Inflammatory macrophage (primary cell): ENCODE data around the gene CA12.

ENCODE experiments used
- DNase-seq, 2 donors: peaks; one replicate each; pipeline ENCODE4 v3.0.0-alpha.2; 2020 to 2022

Gene CA12

GRCh38 chr15:63299943-63300575 is 81.6 kb downstream of the CA12 start:
- DNase-seq: no peak

- no peak for DNase-seq
These were observed 85.5 kb downstream of the CA12 start for GRCh38 chr15:63296195-63296594.

- no peak for DNase-seq
These were observed 86.3 kb downstream of the CA12 start for GRCh38 chr15:63295341-63295740.

- peak; percentile 63 to 74 for DNase-seq
These were observed 87.3 kb downstream of the CA12 start for GRCh38 chr15:63294359-63294758.

- DNase-seq: peak; percentile 75 to 82
These were observed 88.9 kb downstream of the CA12 start for GRCh38 chr15:63292771-63293170.

GRCh38 chr15:63292241-63292640 is 89.4 kb downstream of the CA12 start:
- no peak for DNase-seq

- DNase-seq: peak; percentile 60 to 62
These were observed 90.1 kb downstream of the CA12 start for GRCh38 chr15:63291507-63291906.

GRCh38 chr15:63288778-63289378 is 92.8 kb downstream of the CA12 start:
- DNase-seq: peak; percentile 52 to 70

- DNase-seq: no peak
These were observed 93.3 kb downstream of the CA12 start for GRCh38 chr15:63288342-63288741.

- DNase-seq: no peak
These were observed 94.5 kb downstream of the CA12 start for GRCh38 chr15:63287109-63287508.

GRCh38 chr15:63284335-63284734 is 97.3 kb downstream of the CA12 start:
- no peak for DNase-seq

- peak; percentile 92 to 93 for DNase-seq
These were observed 98.5 kb downstream of the CA12 start for GRCh38 chr15:63283126-63283525.

- DNase-seq: peak in 1 of 2 donors; percentile 12
These were observed 103.7 kb downstream of the CA12 start for GRCh38 chr15:63277893-63278456.

GRCh38 chr15:63277038-63277892 is 104.4 kb downstream of the CA12 start, which contains the start of gene APH1B:
Gene APH1B, plus strand, starts transcription at chr15:63277605. Its CDS starts 19 bp downstream, at chr15:63277624.
- DNase-seq: peak; percentile 50 to 64

- no peak for DNase-seq
These were observed 105.2 kb downstream of the CA12 start for GRCh38 chr15:63276342-63277037.

- DNase-seq: peak in 1 of 2 donors; percentile 25
These were observed 107.2 kb downstream of the CA12 start for GRCh38 chr15:63274427-63274826.
